Uterus (tissue), 4 donors: ENCODE measurements around the gene LTN1. TPM values are rescaled to one million over a fixed set of nuclear protein-coding genes. Genes with fewer than 3 reads are reported as not detected.

Experiments
- DNase-seq, 2 donors: peaks; one replicate each; pipeline ENCODE4 v3.0.0-alpha.2; 2019 to 2020
- H3K27ac ChIP-seq, 2 donors: fragments of 200-600 bp; sonication (generic); 1 replicate in 1 of 2; 2 replicates in 1 of 2; pipeline ENCODE4 v1.5.1; 2016 to 2018
- H3K27me3 ChIP-seq, 2 donors: fragments of 200-600 bp; sonication (generic); one replicate each; pipeline ENCODE4 v1.5.1; 2018 to 2019; ENCODE audit warnings: control low read depth in 1 of 2
- H3K36me3 ChIP-seq, 2 donors: fragments of 200-600 bp; sonication (generic); one replicate each; pipeline ENCODE4 v1.5.1; 2019; ENCODE audit warnings: control low read depth in 1 of 2
- H3K4me1 ChIP-seq, 2 donors: fragments of 200-600 bp; sonication (generic); one replicate each; pipeline ENCODE4 v1.5.1; 2018 to 2019; ENCODE audit warnings: control low read depth in 1 of 2
- H3K4me3 ChIP-seq, 2 donors: fragments of 200-600 bp; sonication (generic); 1 replicate in 1 of 2; 2 replicates in 1 of 2; pipeline ENCODE4 v1.5.1; 2018 to 2019; ENCODE audit warnings: mild to moderate bottlenecking in 1 of 2
- H3K9me3 ChIP-seq, 2 donors: fragments of 200-600 bp; sonication (generic); one replicate each; pipeline ENCODE4 v1.5.1; 2019; ENCODE audit warnings: control low read depth in 1 of 2
- CTCF ChIP-seq, 4 experiments: fragments of 200-600 bp in 2 of 4; fragments of 450-650 bp in 2 of 4; sonication (generic) in 2 of 4; IDR thresholded peaks; one replicate each; pipeline ENCODE4 v1.5.1; 2016 to 2019; ENCODE audit warnings: antibody characterized with exemption in 4 of 4, mild to moderate bottlenecking in 2 of 4, moderate library complexity in 1 of 4
- POLR2A ChIP-seq, 2 donors: fragments of 450-650 bp; IDR thresholded peaks; one replicate each; pipeline ENCODE4 v1.6.1; 2016; ENCODE audit warnings: antibody characterized with exemption in 2 of 2, mild to moderate bottlenecking in 1 of 2, moderate library complexity in 1 of 2
- intact Hi-C: fragments of 100-400 bp; cut with DNase I; formaldehyde crosslinking; loops from one replicate; pipeline ENCODE4 v1.15.1; 2023; ENCODE audit warnings: low total_unique reads
- total RNA-seq, 4 donors: library from RNA; depleted of rRNA in 3 of 4; stranded (reverse); fragments of >200 nt in 3 of 4; gene quantifications; one replicate each; pipeline versions ENCODE4 v1.1.0 to v1.2.4, GENCODE V29; 2014 to 2023
- donor health status: DM: yes; HTN: yes; CAD: no.

LTN1 gene
- total RNA-seq, 4 donors from 2014 or later: 13.8 to 61.0 (median 30.6) TPM

GRCh38 chr21:28943631-28944030, 49.0 kb downstream of the LTN1 start:
- Histone ChIP-seq H3K36me3 (no peaks in the 10 kb centered on the region), H3K27ac (no peak overlapping the region), H3K27me3 (no peaks in the 10 kb centered on the region), H3K9me3 (no peaks in the 10 kb centered on the region), H3K4me3 (no peak overlapping the region), H3K4me1 (no peaks in the 10 kb centered on the region)
- intact Hi-C loops: no loop called here
- TF ChIP-seq POLR2A (IDR thresholded peaks at IDR 0.05) (no peak), CTCF (IDR thresholded peaks at IDR 0.05) (no peak)
- DNase-seq: no peak

- Histone ChIP-seq H3K4me1 (no peaks in the 10 kb centered on the region), H3K36me3 (no peaks in the 10 kb centered on the region), H3K27me3 (no peaks in the 10 kb centered on the region), H3K27ac (peak overlapping the region in 1 of 2 donors; percentile 67), H3K9me3 (no peaks in the 10 kb centered on the region), H3K4me3 (no peak overlapping the region)
- intact Hi-C loops: no loop called here
- no peak for DNase-seq
- TF ChIP-seq CTCF (IDR thresholded peaks at IDR 0.05) (no peak), POLR2A (IDR thresholded peaks at IDR 0.05) (no peak)
Measured at GRCh38 chr21:28938726-28939125, 54.0 kb downstream of the LTN1 start.

GRCh38 chr21:28937737-28938136, 54.9 kb downstream of the LTN1 start:
- peak overlapping the region in 1 of 2 donors; percentile 74 for H3K27ac ChIP-seq
- H3K4me1 ChIP-seq: no peaks in the 10 kb centered on the region
- H3K36me3 ChIP-seq: no peaks in the 10 kb centered on the region
- intact Hi-C loops: no loop called here
- H3K4me3 ChIP-seq: no peak overlapping the region
- TF ChIP-seq CTCF (IDR thresholded peaks at IDR 0.05) (no peak), POLR2A (IDR thresholded peaks at IDR 0.05) (no peak)
- no peaks in the 10 kb centered on the region for H3K27me3 ChIP-seq
- DNase-seq: no peak
- no peaks in the 10 kb centered on the region for H3K9me3 ChIP-seq

- peak overlapping the region; percentile 30 to 74 for H3K27ac ChIP-seq
- no peak overlapping the region for H3K4me3 ChIP-seq
- intact Hi-C loops: no loop called here
- no peaks in the 10 kb centered on the region for H3K4me1 ChIP-seq
- DNase-seq: no peak
- H3K9me3 ChIP-seq: no peaks in the 10 kb centered on the region
- no peak for TF ChIP-seq POLR2A (IDR thresholded peaks at IDR 0.05)
- TF ChIP-seq CTCF (IDR thresholded peaks at IDR 0.05): no peak
- H3K27me3 ChIP-seq: no peaks in the 10 kb centered on the region
- no peaks in the 10 kb centered on the region for H3K36me3 ChIP-seq
Measured at GRCh38 chr21:28936721-28937120, 56.0 kb downstream of the LTN1 start.

GRCh38 chr21:28936036-28936435, 56.6 kb downstream of the LTN1 start:
- Histone ChIP-seq H3K4me1 (no peaks in the 10 kb centered on the region), H3K9me3 (no peaks in the 10 kb centered on the region), H3K27ac (peak overlapping the region; percentile 30 to 74), H3K4me3 (no peak overlapping the region), H3K27me3 (no peaks in the 10 kb centered on the region), H3K36me3 (no peaks in the 10 kb centered on the region)
- no peak for DNase-seq
- TF ChIP-seq POLR2A (IDR thresholded peaks at IDR 0.05) (no peak), CTCF (IDR thresholded peaks at IDR 0.05) (no peak)
- intact Hi-C loops: no loop called here
